Mucosa of gallbladder (tissue), 1 donor: ENCODE data around the gene PON3. TPM values are rescaled to one million over a fixed set of nuclear protein-coding genes. Genes with fewer than 3 reads are reported as not detected.

Experiments used
- total RNA-seq: library from RNA; stranded (reverse); gene quantifications from one replicate; pipeline ENCODE4 v1.2.1, GENCODE V29; 2021
- donor health status: DM: no; HTN: no; CAD: no.

Gene PON3
- total RNA-seq, 1 donor from 2014 or later: 14.0 TPM

Other genes starting within 250 kb of the PON3 start
- 8.9 TPM for gene PON1, start 71.8 kb downstream of the PON3 start, total RNA-seq
- gene PON2, start 38.7 kb upstream of the PON3 start, total RNA-seq: 106 TPM
- 0.09 TPM for gene ASB4, start 89.6 kb upstream of the PON3 start, total RNA-seq
- 64.2 TPM for gene PDK4, start 200.1 kb upstream of the PON3 start, total RNA-seq